Measurements from ENCODE around the gene SYT11. TPM values are rescaled to one million over a fixed set of nuclear protein-coding genes. Genes with fewer than 3 reads are reported as not detected.
A peak's percentile ranks its signal among the peaks of the same experiment; 100 is the strongest.

Gene SYT11
- total and polyA plus RNA-seq, 2 of the 8 experiments (the other 6 are each of a cell fraction or from before 2014, with no cell fraction given), result 7.2 to 9.6 TPM

DNA sequence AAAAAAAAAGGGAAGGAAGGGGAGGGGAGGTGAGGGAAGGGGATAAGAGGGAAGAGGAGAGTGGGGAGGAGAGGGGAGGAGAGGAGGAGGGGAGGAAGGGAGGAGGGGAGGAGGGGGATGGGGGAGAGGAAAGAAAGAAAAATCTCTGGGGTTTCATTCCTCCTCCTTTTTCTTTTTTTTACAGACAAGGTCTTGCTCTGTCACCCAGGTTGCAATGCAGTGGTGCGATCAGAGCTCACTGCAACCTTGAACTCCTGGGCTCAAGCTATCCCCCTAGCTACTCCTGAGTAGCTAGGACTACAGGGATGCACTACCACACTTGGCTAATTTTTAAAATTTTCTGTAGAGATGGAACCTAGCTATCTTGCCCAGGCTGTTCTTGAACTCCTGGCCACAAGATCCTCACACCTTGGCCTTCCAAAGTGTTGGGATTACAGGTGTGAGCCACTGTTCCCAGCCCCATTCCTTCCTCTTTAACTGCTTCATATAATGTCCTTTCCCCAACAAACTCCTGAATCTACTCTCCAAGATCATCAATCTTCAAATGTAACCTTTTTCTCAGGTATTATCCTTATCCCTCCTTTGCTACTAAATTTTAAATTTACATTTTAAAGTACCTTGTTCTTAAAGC is 25.6 kb upstream of the SYT11 start:
- Histone ChIP-seq H3K4ac (replicated peaks; ENCODE audit: insufficient read length, low read depth, low read length) (no peak overlapping the region), H3K56ac (replicated peaks; ENCODE audit: insufficient read length, low read depth, low read length) (no peak overlapping the region), H2AK5ac (ENCODE audit: low read depth, low read length) (no peak overlapping the region), H3K27me3 (replicated peaks in 1 of 4; ENCODE audit: control insufficient read depth in 3 of 4, extremely low read depth in 1 of 4, insufficient read depth in 3 of 4, low read length in 3 of 4) (no peaks in the 10 kb centered on the region), H2BK12ac (ENCODE audit: low read depth, low read length) (peak overlapping the region; percentile 9; the same call in 1 of the 2 replicates), H2BK20ac (ENCODE audit: low read length) (no peak overlapping the region), H3K4me3 (ENCODE audit: extremely low read depth in 1 of 4, insufficient read depth in 2 of 4, low read depth in 3 of 4, low read length in 4 of 4) (no peak overlapping the region), H2BK120ac (replicated peaks; ENCODE audit: low read depth, low read length) (no peak overlapping the region), H3K18ac (ENCODE audit: extremely low read depth, low read length) (no peak overlapping the region), H3K23me2 (ENCODE audit: low read depth, low read length) (no peaks in the 10 kb centered on the region; the same call in 1 of the 2 replicates), H3K79me1 (ENCODE audit: low read depth, low read length) (peaks cover 7% of the 10 kb centered on the region), H4K5ac (ENCODE audit: insufficient read length, low read depth, low read length) (no peak overlapping the region), H4K91ac (replicated peaks; ENCODE audit: insufficient read length, low read length) (no peak overlapping the region), H4K8ac (ENCODE audit: extremely low read depth, insufficient read depth, low read length) (no peak overlapping the region), H3K9ac (replicated peaks in 1 of 4; ENCODE audit: extremely low read depth in 1 of 4, low read depth in 3 of 4, low read length in 3 of 4) (no peak overlapping the region; a peak in 1 of 7 replicates), H2BK15ac (ENCODE audit: low read length) (no peak overlapping the region), H3K27ac (ENCODE audit: low read depth, low read length) (peak overlapping the region; percentile 45; the same call in 1 of the 2 replicates), H2BK5ac (ENCODE audit: low read depth, low read length) (peak overlapping the region; percentile 44; the same call in 1 of the 2 replicates), H3K36me3 (ENCODE audit: control insufficient read depth in 2 of 4, insufficient read depth in 4 of 4, low read length in 3 of 4) (peaks cover 0 to 2% (median 0%) of the 10 kb centered on the region in 4 experiments; a peak in 2 of 8 replicates), H3K4me1 (replicated peaks in 1 of 4; ENCODE audit: control insufficient read depth in 3 of 4, insufficient read depth in 4 of 4, low read length in 3 of 4) (no peaks in the 10 kb centered on the region), H3K4me2 (ENCODE audit: insufficient read depth in 1 of 2, low read depth in 2 of 2, low read length in 2 of 2) (no peak overlapping the region), H3K23ac (ENCODE audit: insufficient read length) (no peak overlapping the region), H4K20me1 (replicated peaks in 1 of 2; ENCODE audit: control insufficient read depth in 1 of 2, insufficient read depth in 2 of 2, low read length in 2 of 2) (no peaks in the 10 kb centered on the region), H3K14ac (ENCODE audit: insufficient read length) (no peak overlapping the region), H2AFZ (ENCODE audit: low read length) (no peak overlapping the region), H3K79me2 (ENCODE audit: control insufficient read depth in 1 of 2, insufficient read depth in 2 of 2, low read length in 2 of 2) (peaks cover 0 to 14% of the 10 kb centered on the region in 2 experiments; a peak in 2 of 4 replicates), H3K9me3 (ENCODE audit: insufficient read depth in 2 of 2, low read depth in 1 of 2, low read length in 1 of 2) (no peaks in the 10 kb centered on the region; a peak in 1 of 4 replicates)
- no peak for FAIRE-seq
- POLR2A ChIA-PET (ENCODE audit: partially characterized antibody), result interaction anchor here (0.6 to 1.5 kb wide), 3 partner anchors 15 to 75 kb away, joined by 3 read pairs; no protein-coding TSS in a partner anchor
- no peak for DNase-seq (ENCODE audit: low read depth in 1 of 2, low spot score in 2 of 2)
- WGBS, 2 experiments (ENCODE audit: extremely low coverage in 1 of 2, insufficient coverage in 1 of 2, insufficient read length in 1 of 2, insufficient replicate concordance in 2 of 2, low coverage in 1 of 2, low lambda C conversion rate in 2 of 2, missing lambda C conversion rate in 1 of 2), result 89% methylated on average over 1 of the region's 1 CpG; no CpG with 5 or more reads in 1 of the 2 experiments
- CTCF ChIA-PET (ENCODE audit: partially characterized antibody), result interaction anchor here (0.7 kb wide), 1 partner anchor 312 kb away, joined by 3 read pairs; no protein-coding TSS in a partner anchor
- TF ChIP-seq FOSL1 (IDR thresholded peaks at IDR 0.05; ENCODE audit: insufficient read depth, low read depth, low read length) (no peak), EGR1 (IDR thresholded peaks at IDR 0.05; ENCODE audit: borderline replicate concordance, low read depth, low read length) (no peak), CBX8 (IDR thresholded peaks at IDR 0.05; ENCODE audit: borderline replicate concordance, low read depth, low read length) (no peak), RFX5 (IDR thresholded peaks at IDR 0.05; ENCODE audit: borderline replicate concordance, low read depth, low read length) (no peak), YY1 (IDR thresholded peaks at IDR 0.05; ENCODE audit: low read depth, low read length) (no peak), RBBP5 (IDR thresholded peaks at IDR 0.05; ENCODE audit: borderline replicate concordance, low read depth, low read length) (no peak), RXRA (IDR thresholded peaks at IDR 0.05; ENCODE audit: insufficient read depth, low read depth, low read length) (no peak), TEAD4 (IDR thresholded peaks at IDR 0.05; ENCODE audit: low read depth, low read length) (no peak), POU5F1 (IDR thresholded peaks at IDR 0.05; ENCODE audit: low read depth, low read length) (no peak)
- TF ChIP-seq, protein P1, sequence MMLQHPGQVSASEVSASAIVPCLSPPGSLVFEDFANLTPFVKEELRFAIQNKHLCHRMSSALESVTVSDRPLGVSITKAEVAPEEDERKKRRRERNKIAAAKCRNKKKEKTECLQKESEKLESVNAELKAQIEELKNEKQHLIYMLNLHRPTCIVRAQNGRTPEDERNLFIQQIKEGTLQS (IDR thresholded peaks at IDR 0.05; ENCODE audit: insufficient read depth, low read depth, low read length), result no peak
- TF ChIP-seq, protein P2, sequence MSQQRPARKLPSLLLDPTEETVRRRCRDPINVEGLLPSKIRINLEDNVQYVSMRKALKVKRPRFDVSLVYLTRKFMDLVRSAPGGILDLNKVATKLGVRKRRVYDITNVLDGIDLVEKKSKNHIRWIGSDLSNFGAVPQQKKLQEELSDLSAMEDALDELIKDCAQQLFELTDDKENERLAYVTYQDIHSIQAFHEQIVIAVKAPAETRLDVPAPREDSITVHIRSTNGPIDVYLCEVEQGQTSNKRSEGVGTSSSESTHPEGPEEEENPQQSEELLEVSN (IDR thresholded peaks at IDR 0.05), result no peak
